ENCODE data around the gene INPP5A.

INPP5A gene

DNA sequence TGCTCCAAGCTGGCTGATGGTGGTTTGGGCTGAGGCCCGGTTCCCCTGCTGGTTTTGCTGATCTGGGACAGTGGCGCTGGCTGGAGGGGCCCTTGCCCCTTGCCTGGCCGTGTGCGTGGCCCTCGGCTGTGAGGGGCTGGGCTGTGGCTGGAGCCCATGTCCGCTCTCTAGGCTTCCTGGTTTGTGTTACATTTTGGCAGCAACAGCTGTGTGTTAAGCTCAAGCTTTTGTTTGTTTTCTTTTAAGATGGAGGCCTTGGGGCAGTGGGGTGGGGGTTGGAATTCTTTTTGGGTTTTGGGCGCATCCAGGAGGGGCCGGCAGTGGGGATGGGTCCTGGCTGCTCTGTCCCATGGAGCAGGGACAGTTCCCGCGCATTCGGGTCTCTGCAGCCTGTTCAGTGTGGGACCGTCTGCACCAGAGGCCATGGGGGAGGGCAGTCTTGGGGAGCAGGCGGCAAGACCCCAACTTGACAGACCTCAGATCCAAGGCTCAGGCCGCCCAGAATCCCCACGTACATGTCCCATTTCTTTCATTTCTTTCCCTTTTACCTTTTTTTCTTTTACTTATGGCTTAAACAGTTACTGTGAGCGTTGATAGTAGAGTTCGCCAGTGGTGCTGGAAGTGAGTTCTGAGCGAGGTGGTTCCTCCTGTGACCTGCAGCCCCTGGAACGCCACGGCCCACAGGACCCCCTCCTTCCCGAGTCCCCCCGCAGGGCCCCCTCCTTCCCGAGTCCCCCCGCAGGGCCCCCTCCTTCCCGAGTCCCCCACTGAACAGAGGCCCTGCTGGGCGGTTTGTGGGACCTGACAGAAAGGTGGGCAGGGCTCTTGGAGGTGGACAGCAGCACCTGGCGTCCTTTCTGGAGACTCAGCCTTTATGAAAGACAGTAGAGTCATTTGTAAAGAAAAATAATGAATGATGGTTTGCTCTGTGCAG is 75.3 kb downstream of the INPP5A start:
- CTCF ChIA-PET: no interaction called here

DNA sequence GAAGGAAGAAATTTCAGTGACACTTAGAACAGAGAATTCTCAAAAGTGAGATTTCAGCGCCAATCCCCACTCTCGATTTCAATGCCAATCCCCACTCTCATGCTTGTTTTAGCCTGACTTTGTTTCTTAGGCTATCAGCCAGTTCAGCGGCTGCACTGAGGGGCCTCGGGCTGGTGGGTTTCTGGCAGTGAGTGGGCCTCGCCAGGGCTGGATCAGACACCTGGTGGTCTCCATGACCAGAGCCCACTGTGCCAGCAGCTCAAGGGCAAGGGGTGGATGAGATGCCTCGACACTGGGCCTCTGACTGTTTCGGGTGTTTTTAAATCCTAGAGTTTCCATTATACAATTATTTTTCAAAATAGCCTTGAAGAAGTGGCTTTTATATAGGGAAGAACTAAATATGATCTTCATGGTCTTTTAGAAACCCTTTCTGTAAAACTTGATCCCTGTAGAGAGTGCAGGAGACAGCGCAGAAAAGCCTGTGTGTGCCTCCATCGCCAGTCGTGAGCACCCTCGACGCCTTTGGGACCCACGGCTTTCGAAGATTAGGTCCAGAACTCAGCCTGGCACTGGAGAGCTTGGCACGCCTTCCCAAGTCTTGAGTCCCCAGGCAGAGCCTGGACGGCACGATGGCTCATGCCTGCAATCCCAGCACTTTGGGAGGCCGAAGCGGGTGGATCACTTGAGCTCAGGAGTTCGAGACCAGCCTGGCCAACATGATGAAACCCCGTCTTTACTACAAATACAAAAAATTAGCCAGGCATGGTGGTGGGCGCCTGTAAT is 76.2 kb downstream of the INPP5A start:
- no peak for DNase-seq (ENCODE audit: extremely low spot score)
- CTCF ChIA-PET: no interaction called here
- TF ChIP-seq, protein P1, sequence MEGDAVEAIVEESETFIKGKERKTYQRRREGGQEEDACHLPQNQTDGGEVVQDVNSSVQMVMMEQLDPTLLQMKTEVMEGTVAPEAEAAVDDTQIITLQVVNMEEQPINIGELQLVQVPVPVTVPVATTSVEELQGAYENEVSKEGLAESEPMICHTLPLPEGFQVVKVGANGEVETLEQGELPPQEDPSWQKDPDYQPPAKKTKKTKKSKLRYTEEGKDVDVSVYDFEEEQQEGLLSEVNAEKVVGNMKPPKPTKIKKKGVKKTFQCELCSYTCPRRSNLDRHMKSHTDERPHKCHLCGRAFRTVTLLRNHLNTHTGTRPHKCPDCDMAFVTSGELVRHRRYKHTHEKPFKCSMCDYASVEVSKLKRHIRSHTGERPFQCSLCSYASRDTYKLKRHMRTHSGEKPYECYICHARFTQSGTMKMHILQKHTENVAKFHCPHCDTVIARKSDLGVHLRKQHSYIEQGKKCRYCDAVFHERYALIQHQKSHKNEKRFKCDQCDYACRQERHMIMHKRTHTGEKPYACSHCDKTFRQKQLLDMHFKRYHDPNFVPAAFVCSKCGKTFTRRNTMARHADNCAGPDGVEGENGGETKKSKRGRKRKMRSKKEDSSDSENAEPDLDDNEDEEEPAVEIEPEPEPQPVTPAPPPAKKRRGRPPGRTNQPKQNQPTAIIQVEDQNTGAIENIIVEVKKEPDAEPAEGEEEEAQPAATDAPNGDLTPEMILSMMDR (IDR thresholded peaks at IDR 0.05; ENCODE audit: control extremely low read depth, extremely low read depth, low read depth, missing control alignments): no peak
- POLR2A ChIA-PET: no interaction called here

More for the DNA sequence above, 75.3 kb downstream of the INPP5A start:
- DNase-seq (ENCODE audit: extremely low spot score): no peak
- POLR2A ChIA-PET: no interaction called here
- TF ChIP-seq, protein P1 (IDR thresholded peaks at IDR 0.05; ENCODE audit: control extremely low read depth, extremely low read depth, low read depth, missing control alignments): no peak

DNA sequence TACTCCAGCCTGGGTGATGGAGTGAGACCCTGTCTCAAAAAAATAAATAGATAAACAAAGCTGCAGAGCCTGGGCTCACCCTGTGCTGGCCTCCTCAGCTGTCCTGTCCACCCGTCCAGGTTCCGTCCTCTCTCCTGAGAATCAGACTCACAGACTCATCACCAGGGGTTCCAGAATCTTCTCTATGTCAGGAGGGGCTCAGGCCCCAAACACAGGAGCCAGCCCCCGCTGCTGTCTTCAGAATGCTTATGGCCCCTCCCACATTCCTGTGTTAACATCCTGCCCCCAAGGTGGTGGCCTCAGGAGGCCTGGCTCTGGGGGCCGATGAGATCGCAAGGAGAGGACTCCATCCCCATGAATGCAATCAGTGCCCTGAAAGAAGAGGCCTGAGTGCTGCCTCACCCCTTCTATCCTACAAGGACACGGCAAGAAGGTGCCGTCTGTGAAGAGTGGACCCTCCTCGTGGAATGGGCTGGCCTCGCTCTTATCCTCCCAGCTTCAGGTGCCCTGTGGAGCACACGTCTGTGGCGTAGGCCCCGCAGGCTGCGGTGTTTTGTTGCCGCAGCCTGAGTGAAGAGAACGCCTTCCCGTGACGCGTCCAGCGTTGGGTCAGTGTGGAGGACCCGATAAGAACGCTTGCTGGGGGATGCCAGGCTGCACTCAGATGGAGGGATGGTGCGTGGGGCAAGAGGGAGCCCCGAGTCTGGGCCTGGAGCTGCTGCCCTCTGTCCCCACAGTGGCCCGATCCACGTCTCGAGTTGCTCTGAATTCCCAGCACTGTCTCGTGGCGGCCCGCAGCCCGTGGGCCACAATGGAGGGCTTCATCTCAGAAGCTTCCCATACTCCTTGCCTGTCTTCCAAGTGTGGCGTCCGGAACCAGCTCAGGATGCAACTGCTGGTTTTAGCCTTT is 77.1 kb downstream of the INPP5A start:
- no peak for DNase-seq (ENCODE audit: extremely low spot score)
- ChIA-PET CTCF (interaction anchor here (1.2 kb wide), 1 partner anchor 82 kb away, joined by 3 read pairs; no protein-coding TSS in a partner anchor), POLR2A (no interaction called here)
- TF ChIP-seq, protein P1 (IDR thresholded peaks at IDR 0.05; ENCODE audit: control extremely low read depth, extremely low read depth, low read depth, missing control alignments): no peak

DNA sequence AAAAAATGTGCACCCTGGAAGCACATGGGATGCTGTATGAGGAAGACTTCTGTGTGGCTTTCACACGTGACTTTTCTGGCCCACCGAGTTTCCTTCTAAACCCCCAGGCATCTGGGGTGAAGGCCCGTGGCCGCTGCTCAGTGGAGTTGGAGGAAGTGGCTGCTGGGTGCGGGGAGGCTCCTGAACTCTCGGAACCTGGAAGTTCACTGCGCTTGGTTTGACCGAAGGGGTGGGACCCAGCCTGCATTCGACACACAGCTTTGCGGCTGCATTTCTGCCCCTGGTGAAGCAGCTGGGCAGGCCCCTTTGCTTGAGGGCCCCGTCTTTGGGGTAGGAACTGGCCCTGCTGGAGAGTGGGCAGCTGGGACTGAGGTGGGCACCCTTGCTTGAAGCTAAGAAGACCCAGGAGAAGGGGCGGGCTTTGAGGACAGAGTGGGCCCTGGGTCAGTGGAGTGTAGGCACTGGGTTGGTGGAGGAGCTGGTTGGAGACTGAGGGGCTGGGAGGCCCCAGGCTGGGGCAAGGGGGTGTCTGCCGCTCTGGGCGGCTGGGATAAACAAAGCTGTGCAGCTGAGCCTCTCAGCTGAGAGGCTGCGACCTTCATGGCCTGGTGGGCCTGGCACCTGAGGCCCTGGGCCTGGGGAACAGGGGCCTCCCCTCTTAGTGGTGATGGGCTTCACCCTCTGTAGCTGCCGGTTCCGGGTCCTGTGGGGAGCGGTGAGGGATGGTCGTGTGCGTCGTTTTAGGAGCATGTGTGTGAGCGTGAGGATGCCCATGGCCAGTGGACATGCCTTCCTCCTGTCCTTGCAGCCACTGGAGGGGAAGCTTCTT is 78.0 kb downstream of the INPP5A start:
- TF ChIP-seq, protein P1 (IDR thresholded peaks at IDR 0.05; ENCODE audit: control extremely low read depth, extremely low read depth, low read depth, missing control alignments): no peak
- no peak for DNase-seq (ENCODE audit: extremely low spot score)
- ChIA-PET CTCF (interaction anchor here (0.7 to 1.2 kb wide), 2 partner anchors 57 to 83 kb away, joined by 3 read pairs; no protein-coding TSS in a partner anchor), POLR2A (no interaction called here)

DNA sequence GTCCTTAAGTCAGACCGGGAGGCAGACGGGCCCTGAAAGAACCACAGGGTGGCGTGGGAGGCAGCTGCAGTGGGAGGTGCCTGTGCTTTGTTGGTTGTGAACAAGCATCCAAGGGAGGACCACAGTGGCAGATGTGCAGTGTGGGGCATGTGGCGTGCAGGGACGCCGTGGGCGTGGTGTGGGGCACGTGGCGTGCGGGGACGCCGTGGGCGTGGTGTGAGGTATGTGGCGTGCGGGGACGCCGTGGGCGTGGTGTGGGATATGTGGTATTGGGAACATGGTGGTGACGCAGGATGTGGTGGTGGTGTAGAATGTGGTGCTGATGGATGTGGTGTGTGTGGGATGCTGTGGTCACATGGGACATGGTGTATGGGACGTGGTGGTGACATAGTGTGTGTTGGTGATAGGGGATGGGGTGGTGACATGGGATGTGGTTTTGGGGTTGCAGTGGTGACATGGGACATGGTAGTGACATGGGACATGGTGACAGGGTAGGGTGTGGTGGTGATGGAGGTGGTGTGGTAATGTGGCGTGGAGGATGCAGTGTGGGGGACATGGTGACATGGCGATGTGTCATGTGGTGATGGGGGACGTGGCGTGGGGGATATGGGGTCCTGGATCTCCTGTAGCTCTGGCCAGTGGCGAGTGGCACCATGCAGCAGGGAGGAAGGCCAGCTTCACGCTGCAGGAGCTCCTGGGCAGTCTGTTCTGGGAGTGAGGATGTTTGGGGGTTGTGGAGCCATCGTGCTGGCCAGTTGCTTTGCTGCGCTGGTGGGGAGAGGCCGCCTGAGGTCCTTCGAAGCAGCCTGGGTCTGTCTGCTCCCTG is 78.8 kb downstream of the INPP5A start:
- TF ChIP-seq, protein P1 (IDR thresholded peaks at IDR 0.05; ENCODE audit: control extremely low read depth, extremely low read depth, low read depth, missing control alignments): no peak
- ChIA-PET CTCF (interaction anchor here (0.6 to 1.2 kb wide), 3 partner anchors 18 to 84 kb away, joined by 3 read pairs; no protein-coding TSS in a partner anchor), POLR2A (no interaction called here)
- no peak for DNase-seq (ENCODE audit: extremely low spot score)

All from GM10248 (cell line).